GM18907 (cell line): Measurements from ENCODE around the gene CSHL1.
"Not testable (repeated sequence)": the region's sequence is repeated elsewhere in the genome, so short reads cannot be mapped to it uniquely, and the experiment has no call there.

Experiments
- ATAC-seq: cut with Tn5 transposase; IDR thresholded peaks from one replicate; pipeline ENCODE4 v1.9.1; 2021; ENCODE audit warnings: mild to moderate bottlenecking, moderate library complexity; ENCODE audit not compliant: unreplicated experiment

CSHL1 gene

GRCh38 chr17:63920050-63920449 lies 9.0 kb upstream of the CSHL1 start:
- not testable (repeated sequence) for ATAC-seq

GRCh38 chr17:63919311-63919723 lies 8.3 kb upstream of the CSHL1 start:
- peak; percentile 71 for ATAC-seq

- not testable (repeated sequence) for ATAC-seq
Observed at GRCh38 chr17:63918789-63919305, 7.8 kb upstream of the CSHL1 start, which contains the start of gene GH1. Gene GH1, minus strand, starts transcription at chr17:63918839. Its CDS starts 63 bp downstream, at chr17:63918776.

- ATAC-seq, result no peak
Observed at GRCh38 chr17:63918305-63918704, 7.2 kb upstream of the CSHL1 start.

GRCh38 chr17:63917646-63918045 lies 6.6 kb upstream of the CSHL1 start:
- no peak for ATAC-seq

- ATAC-seq, result not testable (repeated sequence)
Observed at GRCh38 chr17:63917206-63917605, 6.1 kb upstream of the CSHL1 start.

GRCh38 chr17:63916566-63917185 lies 5.6 kb upstream of the CSHL1 start:
- ATAC-seq, result no peak

- ATAC-seq, result not testable (repeated sequence)
Observed at GRCh38 chr17:63915753-63916152, 4.7 kb upstream of the CSHL1 start.

GRCh38 chr17:63914471-63914870 lies 3.4 kb upstream of the CSHL1 start:
- ATAC-seq, result no peak

- no peak for ATAC-seq
Observed at GRCh38 chr17:63911657-63912100, 621 bp upstream of the CSHL1 start.

GRCh38 chr17:63910096-63910495 lies 962 bp downstream of the CSHL1 start:
- ATAC-seq, result no peak

- not testable (repeated sequence) for ATAC-seq
Observed at GRCh38 chr17:63909586-63909985, 1.5 kb downstream of the CSHL1 start.

- ATAC-seq, result not testable (repeated sequence)
Observed at GRCh38 chr17:63907161-63907778, 3.8 kb downstream of the CSHL1 start.

GRCh38 chr17:63904796-63905195 lies 6.3 kb downstream of the CSHL1 start:
- ATAC-seq, result not testable (repeated sequence)

GRCh38 chr17:63903787-63904201 lies 7.3 kb downstream of the CSHL1 start:
- not testable (repeated sequence) for ATAC-seq

GRCh38 chr17:63901971-63902370 lies 9.1 kb downstream of the CSHL1 start:
- not testable (repeated sequence) for ATAC-seq

- ATAC-seq, result not testable (repeated sequence)
Observed at GRCh38 chr17:63898899-63899798, 11.9 kb downstream of the CSHL1 start.

GRCh38 chr17:63896524-63897354 lies 14.3 kb downstream of the CSHL1 start, which contains the start of gene CSH1:
Gene CSH1, minus strand, starts transcription at chr17:63896574. Its CDS starts 63 bp downstream, at chr17:63896511.
- ATAC-seq, result not testable (repeated sequence)

- ATAC-seq, result not testable (repeated sequence)
Observed at GRCh38 chr17:63894821-63895220, 16.2 kb downstream of the CSHL1 start.

- ATAC-seq, result not testable (repeated sequence)
Observed at GRCh38 chr17:63894021-63894420, 17.0 kb downstream of the CSHL1 start.
